GM19395 (cell line): ENCODE results near the gene ABHD14A.
"Not testable (repeated sequence)": the region's sequence is repeated elsewhere in the genome, so short reads cannot be mapped to it uniquely, and the experiment has no call there.

ENCODE experiments used
- ATAC-seq: cut with Tn5 transposase; IDR thresholded peaks from one replicate; pipeline ENCODE4 v1.9.1; 2021; ENCODE audit warnings: mild to moderate bottlenecking, moderate library complexity; ENCODE audit not compliant: unreplicated experiment

Gene ABHD14A

DNA sequence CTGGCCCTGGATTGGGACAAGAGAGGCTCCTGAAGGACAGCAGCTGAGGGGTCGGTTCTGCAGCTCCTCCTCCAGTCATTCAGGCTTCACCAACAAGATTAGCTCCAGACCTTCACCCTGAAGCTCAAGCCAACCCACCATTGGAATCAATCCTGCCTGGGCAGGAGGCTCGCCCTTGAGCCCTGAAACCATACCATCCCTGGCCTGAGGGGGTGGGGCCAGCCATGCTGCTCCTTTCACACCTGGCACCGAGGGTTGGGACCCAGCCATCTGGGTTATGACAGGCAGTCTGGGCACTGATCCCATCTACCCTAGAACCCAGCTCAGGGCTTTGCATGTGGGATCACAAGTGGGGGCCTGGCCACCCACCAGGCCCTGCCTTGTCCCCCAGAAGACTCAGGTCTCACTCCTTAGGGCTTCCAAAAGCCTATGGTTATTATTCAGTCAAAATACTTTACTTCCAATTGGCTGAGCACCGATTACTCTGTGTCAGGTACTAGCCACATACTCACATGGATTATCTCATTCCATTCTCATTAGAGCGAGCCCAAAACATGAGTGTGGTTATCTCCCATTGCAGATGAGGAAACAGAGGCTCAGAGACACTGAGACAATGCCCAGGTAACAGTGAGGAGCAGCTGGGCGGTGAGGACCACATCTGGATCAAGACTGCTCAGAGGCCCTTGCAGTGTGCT is 4.1 kb upstream of the ABHD14A start:
- no peak for ATAC-seq

DNA sequence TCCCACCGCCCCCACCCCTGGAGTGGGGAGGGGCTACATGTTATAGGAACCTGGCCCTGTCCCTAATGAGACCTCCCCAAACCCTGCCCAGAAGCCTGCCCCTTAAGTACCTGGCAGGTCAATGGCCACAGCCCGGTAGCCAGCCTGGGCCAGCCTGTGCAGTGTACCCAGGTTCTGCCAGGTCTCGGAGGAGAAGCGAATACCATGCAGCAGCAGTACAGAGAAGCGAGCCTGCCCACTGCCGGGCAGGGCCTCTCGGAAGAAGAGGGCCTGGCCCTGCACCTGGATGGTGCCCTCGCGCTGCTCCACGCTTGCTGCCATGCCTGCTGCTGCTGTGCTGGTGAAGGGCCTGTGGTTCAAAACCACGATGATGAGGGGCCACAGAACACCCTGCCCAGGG is 3.5 kb upstream of the ABHD14A start:
- ATAC-seq = no peak

DNA sequence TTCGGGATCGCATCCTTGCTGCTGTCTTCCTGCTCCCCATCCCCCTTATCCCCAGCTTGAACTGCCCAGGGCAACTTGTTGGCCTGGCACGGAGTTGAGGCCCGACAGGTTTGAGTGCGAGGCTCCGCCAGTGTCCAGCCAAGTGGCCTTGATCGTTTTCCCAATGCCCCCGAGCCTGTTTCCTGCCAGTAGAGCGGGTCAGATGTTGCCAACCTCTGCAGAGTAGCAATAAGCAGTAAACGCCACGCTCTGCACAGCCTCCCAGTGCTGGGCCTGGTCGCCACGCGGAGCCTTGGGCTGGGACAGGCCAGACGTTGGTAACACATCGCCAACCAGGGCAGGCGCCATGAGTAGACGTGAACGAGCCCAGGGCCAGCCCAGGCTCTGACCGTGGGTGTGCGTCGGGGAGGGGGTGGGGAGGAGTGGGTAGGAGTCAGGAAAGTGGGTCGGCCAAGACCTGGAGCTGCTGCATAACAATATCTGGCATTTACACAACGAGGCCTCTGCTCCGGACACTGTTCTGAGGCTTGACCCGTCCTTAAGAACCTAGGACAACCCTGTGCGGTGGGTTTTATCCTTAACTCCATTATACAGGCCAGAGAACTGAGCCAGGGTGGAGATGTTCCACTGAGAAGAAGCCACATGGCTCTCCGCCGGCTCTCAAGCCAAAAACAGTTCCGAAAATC is 444 bp upstream of the ABHD14A start:
- ATAC-seq = peak; percentile 23

DNA sequence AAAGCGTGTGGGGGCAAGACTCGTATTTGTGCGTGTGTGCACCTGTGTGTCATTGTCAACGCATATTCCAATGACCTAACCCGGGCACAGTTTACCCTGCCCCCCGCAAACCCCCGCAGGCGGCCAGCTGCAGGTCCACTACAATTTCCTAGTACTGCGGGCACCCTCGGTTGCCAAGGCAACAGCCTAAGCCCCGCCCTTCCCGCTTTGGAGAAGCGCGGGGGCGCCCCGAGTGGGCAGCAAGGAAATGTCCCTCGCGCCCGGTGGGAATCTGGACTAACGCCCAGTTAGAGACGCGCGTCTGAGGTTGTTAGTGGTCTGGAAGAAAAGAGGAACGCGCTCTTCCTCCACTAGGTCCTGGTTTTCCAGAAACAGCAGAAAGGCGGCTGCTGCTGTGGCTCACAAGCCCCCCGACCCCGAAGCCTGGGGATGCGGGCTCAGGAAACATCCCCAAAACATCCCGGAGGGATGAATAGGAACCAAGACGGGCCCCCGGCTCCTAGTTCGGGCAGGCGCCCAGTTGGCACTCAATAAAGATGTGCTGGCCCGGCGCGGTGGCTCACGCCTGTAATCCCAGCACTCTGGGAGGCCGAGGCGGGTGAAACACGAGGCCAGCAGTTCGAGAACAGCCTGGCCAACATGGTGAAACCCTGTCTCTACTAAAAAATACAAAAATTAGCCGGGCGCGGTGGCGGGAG is 1.1 kb downstream of the ABHD14A start:
- no peak for ATAC-seq

DNA sequence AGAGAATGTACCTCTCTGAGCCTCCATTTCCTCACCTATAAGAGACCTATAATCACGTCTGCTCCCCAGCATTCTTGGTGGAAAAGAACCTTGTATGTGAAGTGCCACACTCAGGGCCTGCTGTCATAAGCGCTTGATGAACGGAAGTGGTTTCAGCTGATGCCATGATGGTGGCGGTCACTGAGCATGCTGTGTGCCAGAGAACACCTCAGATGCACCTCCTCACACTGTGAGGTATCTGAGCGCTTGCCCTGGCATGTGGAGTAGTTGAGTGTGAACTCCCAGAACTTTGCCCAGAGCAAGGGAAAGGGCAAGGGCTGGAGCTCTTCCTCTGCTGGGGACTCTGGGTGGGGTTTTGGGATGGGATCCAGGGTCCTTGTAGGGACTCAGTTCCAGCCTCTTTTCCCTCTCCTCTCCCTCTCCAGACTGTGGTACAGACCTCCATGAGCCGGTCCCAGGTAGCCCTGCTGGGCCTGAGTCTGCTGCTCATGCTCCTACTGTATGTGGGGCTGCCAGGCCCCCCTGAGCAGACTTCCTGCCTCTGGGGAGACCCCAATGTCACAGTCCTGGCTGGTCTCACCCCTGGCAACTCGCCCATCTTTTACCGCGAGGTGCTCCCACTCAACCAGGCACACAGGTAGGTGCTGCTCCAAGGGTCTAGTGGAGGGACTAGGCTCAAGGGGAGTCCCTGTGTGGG is 2.7 kb downstream of the ABHD14A start:
- ATAC-seq = no peak

DNA sequence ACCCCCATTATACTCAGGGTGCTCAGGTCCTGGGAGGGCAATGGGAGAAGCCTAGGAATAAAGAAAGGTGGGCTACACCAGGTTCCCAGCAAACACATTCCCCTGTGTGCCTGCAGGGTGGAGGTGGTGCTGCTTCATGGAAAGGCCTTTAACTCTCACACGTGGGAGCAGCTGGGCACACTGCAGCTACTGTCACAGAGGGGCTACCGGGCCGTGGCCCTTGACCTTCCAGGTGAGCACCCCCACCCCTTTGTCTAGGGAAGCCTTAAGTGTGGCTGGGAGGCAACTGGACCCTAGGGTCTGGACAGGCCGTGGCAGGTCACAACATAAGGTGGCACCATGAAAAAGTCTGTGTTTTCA is 3.3 kb downstream of the ABHD14A start:
- no peak for ATAC-seq

DNA sequence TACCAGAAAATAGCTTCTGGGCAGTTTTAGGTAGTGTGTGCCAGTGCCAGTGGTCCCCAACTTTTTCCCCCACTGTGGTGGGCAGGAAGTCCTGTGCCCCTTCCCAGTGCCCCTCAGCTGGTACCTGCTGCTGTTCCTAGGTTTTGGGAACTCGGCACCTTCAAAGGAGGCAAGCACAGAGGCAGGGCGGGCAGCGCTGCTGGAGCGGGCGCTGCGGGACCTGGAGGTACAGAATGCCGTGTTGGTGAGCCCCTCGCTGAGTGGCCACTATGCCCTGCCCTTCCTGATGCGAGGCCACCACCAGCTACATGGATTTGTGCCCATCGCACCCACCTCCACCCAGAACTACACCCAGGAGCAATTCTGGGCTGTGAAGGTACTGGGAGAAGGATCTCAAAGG is 5.4 kb downstream of the ABHD14A start:
- no peak for ATAC-seq

DNA sequence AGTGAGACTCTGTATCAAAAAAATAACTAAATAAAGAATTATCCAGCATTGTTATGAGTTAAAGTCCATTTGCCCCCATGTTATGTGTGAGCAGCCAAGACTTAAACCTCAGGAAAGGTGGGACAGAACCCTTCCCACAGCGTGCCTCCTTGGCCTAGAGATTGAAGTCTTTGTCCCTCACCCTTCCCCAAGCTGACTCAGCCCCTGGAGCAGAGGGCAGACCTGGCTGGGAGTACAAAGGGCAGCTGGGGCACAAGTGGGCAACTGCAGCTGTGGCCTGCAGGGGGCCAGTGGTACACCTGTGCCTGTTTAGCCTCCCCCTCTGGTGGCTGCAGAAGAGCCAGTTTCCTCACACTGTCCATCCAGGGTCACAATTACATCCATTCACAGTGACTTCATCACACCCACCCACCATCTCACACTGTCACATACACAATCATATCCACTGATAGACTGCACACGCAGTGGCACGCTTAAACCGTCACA is 7.5 kb downstream of the ABHD14A start:
- peak; percentile 54 for ATAC-seq

DNA sequence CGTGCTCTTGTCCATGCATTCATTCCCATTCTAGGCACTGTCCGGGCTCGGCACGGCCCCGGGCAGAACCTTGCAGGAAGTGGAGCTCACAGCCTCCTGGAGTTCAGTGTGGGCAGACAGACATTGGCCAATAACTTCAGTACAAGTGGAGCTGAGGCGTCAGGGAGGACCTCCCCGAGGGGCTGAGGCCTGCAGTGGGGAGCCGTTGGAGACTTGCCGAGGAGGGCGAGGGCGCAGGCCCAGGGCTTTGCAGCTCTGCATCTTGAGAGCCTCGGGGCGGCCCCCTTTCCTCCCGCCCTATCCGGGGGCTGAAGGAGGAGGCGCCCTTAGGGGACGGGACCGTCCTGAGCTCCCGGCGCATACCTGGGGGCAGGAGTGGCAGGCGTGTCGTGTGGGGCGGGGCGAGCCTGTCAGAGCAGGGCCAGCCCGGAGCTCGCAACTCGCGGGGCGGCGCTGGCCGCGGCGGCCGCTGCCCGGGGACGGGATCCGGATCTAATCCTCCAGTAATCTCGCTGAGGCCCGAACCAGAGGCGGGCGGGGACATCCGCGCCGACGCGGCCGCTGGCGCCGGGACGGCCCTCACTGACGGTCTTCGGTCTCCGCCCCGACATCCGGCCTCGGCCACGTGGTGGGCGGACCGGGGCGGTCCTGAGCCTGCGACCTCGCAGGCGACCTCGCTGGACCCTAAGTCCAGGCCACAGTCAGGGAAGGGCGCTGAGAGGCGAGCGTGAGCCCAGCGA is 8.1 kb downstream of the ABHD14A start, which contains the start of gene ACY1:
Gene ACY1 (plus strand): TSS at position 698 of the 740 bp plus-strand sequence. CDS start 530 bp downstream, outside the sequence.
- ATAC-seq = peak; percentile 79

DNA sequence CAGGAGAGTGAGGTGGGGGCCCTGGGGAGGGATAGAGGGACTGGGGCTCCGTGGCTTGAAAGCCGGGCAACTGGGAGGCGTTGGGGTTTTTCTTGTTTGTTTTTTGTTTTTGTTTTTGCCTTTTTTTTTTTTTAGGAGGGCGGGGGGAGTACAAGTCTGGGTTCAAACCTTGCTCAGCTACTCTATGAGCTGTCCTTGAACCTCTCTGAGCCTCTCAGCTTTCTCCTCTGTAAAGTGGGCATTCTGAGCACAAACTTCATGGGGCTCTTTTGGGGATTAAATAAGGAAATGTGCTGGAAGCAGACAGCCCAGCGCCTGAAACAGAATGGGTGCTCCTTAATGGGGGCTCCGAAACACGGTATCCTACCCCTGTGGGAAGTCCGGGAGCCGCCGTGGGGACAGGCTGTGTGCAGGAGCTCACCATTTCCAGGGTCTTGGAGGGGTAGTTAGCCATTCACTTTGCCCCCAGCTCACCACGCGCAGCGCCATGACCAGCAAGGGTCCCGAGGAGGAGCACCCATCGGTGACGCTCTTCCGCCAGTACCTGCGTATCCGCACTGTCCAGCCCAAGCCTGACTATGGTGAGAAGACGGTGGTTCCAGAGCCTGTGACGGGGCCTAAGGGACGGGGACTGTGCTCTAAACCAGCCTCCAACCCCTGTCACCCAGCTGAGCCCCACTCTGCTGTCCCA is 8.9 kb downstream of the ABHD14A start:
- no peak for ATAC-seq

DNA sequence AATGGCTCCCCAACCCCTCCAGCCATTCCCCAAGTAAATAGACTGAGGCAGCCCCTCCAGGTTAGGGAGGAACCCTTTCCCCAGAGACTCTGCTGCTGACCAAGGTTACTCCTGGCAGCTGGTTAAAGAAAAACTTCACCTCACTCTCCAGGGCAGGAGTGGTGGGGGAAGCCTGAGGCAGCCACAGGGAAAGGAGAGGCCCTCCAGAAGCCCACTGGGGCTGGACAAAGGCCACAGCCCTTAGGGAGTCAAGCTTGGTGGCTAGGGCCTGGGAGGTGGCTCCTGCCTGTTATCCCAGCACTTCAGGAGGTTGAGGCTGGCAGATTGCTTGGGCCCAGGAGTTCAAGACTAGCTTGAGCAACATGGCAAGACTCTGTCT is 9.4 kb downstream of the ABHD14A start:
- no peak for ATAC-seq

DNA sequence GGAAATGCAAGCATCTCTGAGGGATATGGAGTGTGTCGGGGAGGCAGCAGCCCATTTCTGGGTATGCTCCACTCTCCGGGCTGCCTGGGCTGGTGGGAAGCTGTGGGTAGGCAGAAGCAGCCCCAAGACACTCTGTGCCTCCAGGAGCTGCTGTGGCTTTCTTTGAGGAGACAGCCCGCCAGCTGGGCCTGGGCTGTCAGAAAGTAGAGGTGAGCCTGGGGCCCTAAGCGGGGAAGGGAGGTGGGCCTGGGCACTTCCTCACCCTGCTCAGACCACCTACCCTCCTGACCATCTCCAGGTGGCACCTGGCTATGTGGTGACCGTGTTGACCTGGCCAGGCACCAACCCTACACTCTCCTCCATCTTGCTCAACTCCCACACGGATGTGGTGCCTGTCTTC is 10.2 kb downstream of the ABHD14A start:
- ATAC-seq = no peak

DNA sequence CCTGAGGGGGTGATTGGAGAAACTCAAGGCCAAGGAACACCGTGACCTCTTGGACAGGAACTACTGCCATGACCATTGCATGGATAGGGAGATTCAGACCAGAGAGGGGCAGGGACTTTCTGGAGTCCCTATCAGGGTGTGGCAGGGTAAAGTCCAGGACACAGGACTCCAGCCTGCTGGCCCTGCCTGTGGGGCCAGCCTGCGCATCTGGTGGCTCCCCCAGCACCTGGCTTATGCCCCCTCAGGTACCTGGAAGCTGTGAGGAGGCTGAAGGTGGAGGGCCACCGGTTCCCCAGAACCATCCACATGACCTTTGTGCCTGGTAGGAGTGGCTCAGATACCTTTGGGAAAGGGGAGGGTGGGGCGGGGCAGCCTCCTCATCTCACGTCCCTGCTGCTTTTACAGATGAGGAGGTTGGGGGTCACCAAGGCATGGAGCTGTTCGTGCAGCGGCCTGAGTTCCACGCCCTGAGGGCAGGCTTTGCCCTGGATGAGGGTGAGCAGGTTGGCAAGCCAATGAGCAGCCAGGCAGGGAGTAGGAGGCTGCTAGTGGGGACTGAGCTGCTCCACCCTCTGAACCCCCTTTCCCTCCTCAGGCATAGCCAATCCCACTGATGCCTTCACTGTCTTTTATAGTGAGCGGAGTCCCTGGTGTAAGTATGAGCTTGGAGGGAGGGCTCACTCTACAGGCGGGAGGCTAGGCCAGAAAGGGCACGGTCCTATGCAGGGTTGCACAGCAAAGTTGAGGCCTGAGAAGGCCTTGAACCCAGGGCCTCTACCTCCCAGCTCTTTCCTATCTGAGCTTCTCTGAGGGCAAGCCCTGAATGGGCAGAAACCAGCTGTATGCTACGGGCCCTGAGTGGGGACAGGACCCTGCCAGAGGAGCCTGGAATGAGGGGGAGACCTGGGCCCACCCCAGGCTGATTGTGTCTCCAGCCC is 11.4 kb downstream of the ABHD14A start:
- ATAC-seq = no peak

DNA sequence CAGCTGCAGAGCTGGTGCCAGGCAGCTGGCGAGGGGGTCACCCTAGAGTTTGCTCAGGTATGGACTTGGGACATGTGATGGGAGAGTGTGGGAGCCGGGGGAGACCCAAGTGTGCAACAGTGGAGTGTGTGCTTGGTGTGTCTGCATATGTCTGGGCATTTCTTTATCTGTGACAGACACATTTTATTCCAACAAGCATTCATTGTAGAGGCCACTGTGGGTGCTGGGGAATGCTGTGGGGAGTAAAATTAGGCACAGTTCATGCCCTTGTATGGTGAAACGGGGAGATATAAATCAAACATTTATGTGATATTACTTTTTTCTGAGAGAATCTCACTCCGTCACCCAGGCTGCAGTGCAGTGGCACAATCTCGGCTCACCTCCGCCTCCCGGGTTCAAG is 12.7 kb downstream of the ABHD14A start:
- ATAC-seq = no peak

DNA sequence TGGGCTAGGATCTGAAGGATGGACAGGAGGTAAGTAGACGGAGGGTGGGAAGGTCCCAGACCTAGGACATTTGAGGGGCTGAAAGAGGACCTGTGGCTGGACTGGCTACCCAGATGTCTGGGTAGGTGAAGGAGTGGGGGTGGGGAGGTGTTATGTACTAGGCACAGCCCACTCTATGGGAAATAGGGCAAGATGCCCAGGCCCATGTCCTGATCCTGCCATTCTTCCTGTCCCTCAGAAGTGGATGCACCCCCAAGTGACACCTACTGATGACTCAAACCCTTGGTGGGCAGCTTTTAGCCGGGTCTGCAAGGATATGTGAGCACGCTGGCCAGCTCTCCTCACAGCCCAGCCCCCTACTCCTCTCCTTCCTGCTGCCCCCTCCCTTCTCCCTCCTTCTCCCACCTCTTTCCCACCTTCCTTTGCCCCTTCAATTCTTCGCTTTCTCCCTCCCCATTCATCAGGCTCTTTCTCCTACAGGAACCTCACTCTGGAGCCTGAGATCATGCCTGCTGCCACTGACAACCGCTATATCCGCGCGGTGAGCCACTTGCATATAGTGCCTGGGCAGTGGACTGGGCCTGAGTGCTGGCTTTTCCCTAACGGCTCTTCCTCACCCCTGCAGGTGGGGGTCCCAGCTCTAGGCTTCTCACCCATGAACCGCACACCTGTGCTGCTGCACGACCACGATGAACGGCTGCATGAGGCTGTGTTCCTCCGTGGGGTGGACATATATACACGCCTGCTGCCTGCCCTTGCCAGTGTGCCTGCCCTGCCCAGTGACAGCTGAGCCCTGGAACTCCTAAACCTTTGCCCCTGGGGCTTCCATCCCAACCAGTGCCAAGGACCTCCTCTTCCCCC is 13.7 kb downstream of the ABHD14A start:
- ATAC-seq = no peak

DNA sequence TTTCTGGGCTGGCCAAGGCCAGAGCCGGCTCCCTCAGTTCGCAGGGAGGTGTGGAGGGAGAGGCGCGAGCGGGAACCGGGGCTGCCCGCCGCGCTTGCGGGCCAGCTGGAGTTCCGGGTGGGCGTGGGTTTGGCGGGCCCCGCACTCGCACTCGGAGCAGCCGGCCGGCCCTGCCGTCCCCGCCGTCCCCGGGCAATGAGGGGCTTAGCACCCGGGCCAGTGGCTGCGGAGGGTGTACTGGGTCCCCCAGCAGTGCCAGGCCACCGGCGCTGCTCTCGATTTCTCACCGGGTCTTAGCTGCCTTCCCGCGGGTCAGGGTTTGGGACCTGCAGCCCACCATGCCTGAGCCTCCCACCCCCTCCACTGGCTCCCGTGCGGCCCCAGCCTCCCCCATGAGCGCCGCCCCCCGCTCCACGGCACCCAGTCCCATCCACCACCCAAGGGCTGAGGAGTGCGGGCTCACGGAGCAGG is 15.7 kb downstream of the ABHD14A start:
- not testable (repeated sequence) for ATAC-seq

DNA sequence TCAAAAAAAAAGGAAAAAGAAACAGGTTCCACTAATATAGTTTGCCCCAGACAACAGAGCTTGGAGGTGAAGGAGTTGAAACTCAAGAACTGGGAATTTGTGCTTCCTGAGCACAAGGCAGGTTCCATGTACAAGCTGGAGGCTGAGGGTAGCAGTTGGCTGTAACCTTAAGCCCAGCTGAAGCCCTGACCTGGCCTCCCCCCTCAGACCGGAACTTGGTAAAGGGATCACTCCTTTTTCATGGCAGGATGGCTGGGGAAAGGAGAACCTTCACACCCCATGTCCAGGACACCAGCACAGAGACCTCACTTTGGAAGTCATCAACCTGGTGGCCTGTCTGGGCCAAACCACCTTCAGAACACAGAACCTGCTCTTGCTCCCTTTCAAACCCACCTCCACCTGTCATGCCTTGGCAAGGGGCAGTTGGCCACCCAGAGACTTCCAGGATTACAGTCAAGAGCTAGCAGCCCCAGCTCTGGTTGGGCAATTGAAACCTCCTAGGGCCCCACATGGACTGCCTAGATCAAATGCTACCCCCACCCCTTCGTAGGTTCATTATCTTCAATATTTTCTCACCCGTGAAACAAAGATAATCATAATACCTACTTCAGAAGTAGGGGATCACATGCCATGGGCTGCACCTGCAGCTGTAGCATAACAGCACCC is 17.3 kb downstream of the ABHD14A start:
- ATAC-seq = no peak
